PC-9 (cell line): ENCODE measurements around the gene DPH1. TPM values are rescaled to one million over a fixed set of nuclear protein-coding genes. Genes with fewer than 3 reads are reported as not detected.

Experiments
- BruUV-seq: library from RNA; stranded (reverse); fragments of 400-500 nt; replicated peaks from 2 replicates; lab custom pipeline; 2021; lab: Mats Ljungman, UMichigan
- CTCF ChIA-PET: fragments of 300-600 bp; sonication (Branson Sonifier 250); formaldehyde crosslinking; loops from one replicate; lab custom pipeline; 2022; ENCODE audit warnings: antibody characterized with exemption; lab: Charles Lee
- POLR2A ChIA-PET: fragments of 300-600 bp; sonication (Branson Sonifier 250); formaldehyde crosslinking; loops from one replicate; lab custom pipeline; 2022; ENCODE audit warnings: antibody characterized with exemption; ENCODE audit not compliant: unreplicated experiment; lab: Charles Lee
- DNase-seq, 2 experiments: peaks; one replicate each; pipeline versions ENCODE4 v3.0.0 to v3.0.0-alpha.2; 2015 to 2022; ENCODE audit warnings: mixed read lengths in 1 of 2
- H2AFZ ChIP-seq: fragments of 200-600 bp; sonication (generic); 2 replicates; pipeline ENCODE4 v1.8.1; 2017; ENCODE audit warnings: antibody characterized with exemption
- H3F3A ChIP-seq: fragments of 200-600 bp; sonication (generic); 2 replicates; pipeline ENCODE4 v1.8.1; 2017; ENCODE audit warnings: antibody characterized with exemption, mild to moderate bottlenecking, low read depth; ENCODE audit not compliant: insufficient read depth
- H3K27ac ChIP-seq: fragments of 200-600 bp; sonication (generic); 2 replicates; pipeline ENCODE4 v1.6.1; 2016; ENCODE audit warnings: mixed run types
- H3K27me3 ChIP-seq: fragments of 200-600 bp; sonication (generic); 2 replicates; pipeline ENCODE4 v1.6.1; 2016; ENCODE audit warnings: low read depth, mixed run types; ENCODE audit not compliant: insufficient read depth
- H3K36me3 ChIP-seq: fragments of 200-600 bp; sonication (generic); 2 replicates; pipeline ENCODE4 v1.6.1; 2016; ENCODE audit warnings: low read depth, mixed run types
- H3K4me1 ChIP-seq: fragments of 200-600 bp; sonication (generic); replicated peaks from 2 replicates; pipeline ENCODE4 v1.6.1; 2016; ENCODE audit warnings: mixed run types; ENCODE audit not compliant: insufficient read depth
- H3K4me2 ChIP-seq: fragments of 200-600 bp; sonication (generic); 2 replicates; pipeline ENCODE4 v1.6.1; 2017; ENCODE audit warnings: mixed run types
- H3K4me3 ChIP-seq: fragments of 200-600 bp; sonication (generic); 2 replicates; pipeline ENCODE4 v1.6.1; 2016; ENCODE audit warnings: mixed run types
- H3K79me2 ChIP-seq: fragments of 200-600 bp; sonication (generic); 2 replicates; pipeline ENCODE4 v1.6.1; 2017; ENCODE audit warnings: low read depth, mixed run types
- H3K9me2 ChIP-seq: fragments of 200-600 bp; sonication (generic); 2 replicates; pipeline ENCODE4 v1.8.1; 2017; ENCODE audit warnings: mild to moderate bottlenecking; ENCODE audit not compliant: insufficient read depth
- H3K9me3 ChIP-seq: fragments of 200-600 bp; sonication (generic); 2 replicates; pipeline ENCODE4 v1.8.1; 2016; ENCODE audit warnings: low read depth; ENCODE audit not compliant: insufficient read depth
- H4K20me1 ChIP-seq: fragments of 200-600 bp; sonication (generic); 2 replicates; pipeline ENCODE4 v1.8.1; 2017; ENCODE audit not compliant: insufficient read depth
- CTCF ChIP-seq: fragments of 200-600 bp; sonication (generic); conservative IDR thresholded peaks from 2 replicates; pipeline ENCODE4 v1.6.1; 2017; ENCODE audit warnings: mixed run types, antibody characterized with exemption, mild to moderate bottlenecking, moderate library complexity
- EZH2 ChIP-seq: fragments of 200-600 bp; sonication (generic); IDR thresholded peaks from 2 replicates; pipeline ENCODE4 v1.8.0; 2017; ENCODE audit warnings: antibody characterized with exemption, low read depth
- intact Hi-C: fragments of 100-400 bp; cut with micrococcal nuclease; formaldehyde crosslinking; loops from one replicate; pipeline ENCODE4 v1.10.0; 2022; ENCODE audit not compliant: unreplicated experiment
- total RNA-seq: library from RNA; stranded (reverse); gene quantifications from 2 replicates; pipeline ENCODE4 v1.2.3, GENCODE V29; 2021

The DPH1 gene
- total RNA-seq, 1 experiment from 2014 or later: 36.7 TPM

- no TSS peak for BruUV-seq
- no peaks in the 10 kb centered on the region for H3K79me2 ChIP-seq
- no peak overlapping the region for H3K4me3 ChIP-seq
- H3F3A ChIP-seq: peaks cover 8% of the 10 kb centered on the region; the same call in 1 of the 2 replicates
- H3K27me3 ChIP-seq: no peaks in the 10 kb centered on the region
- no peak overlapping the region for H3K27ac ChIP-seq
- TF ChIP-seq EZH2 (no peak), CTCF (no peak)
- no peak overlapping the region for H3K4me2 ChIP-seq
- no peaks in the 10 kb centered on the region for H3K9me2 ChIP-seq
- H4K20me1 ChIP-seq: no peaks in the 10 kb centered on the region; the same call in 1 of the 2 replicates
- no peaks in the 10 kb centered on the region for H3K4me1 ChIP-seq
- no peaks in the 10 kb centered on the region for H3K36me3 ChIP-seq
- no peak overlapping the region for H2AFZ ChIP-seq
- H3K9me3 ChIP-seq: no peaks in the 10 kb centered on the region
- POLR2A ChIA-PET: no interaction called here
- intact Hi-C loops: no loop called here
- DNase-seq: no peak
- CTCF ChIA-PET: no interaction called here
These were observed 31.5 kb downstream of the DPH1 start for GRCh38 chr17:2061441-2061958.

- no peak for DNase-seq
- ChIA-PET CTCF (no interaction called here), POLR2A (no interaction called here)
- H3K9me2 ChIP-seq: no peaks in the 10 kb centered on the region
- H3K4me3 ChIP-seq: no peak overlapping the region
- no peaks in the 10 kb centered on the region for H3K27me3 ChIP-seq
- H3K79me2 ChIP-seq: no peaks in the 10 kb centered on the region
- H3K9me3 ChIP-seq: no peaks in the 10 kb centered on the region
- intact Hi-C loops: no loop called here
- TF ChIP-seq EZH2: no peak
- TF ChIP-seq CTCF: no peak
- BruUV-seq: no TSS peak
- no peak overlapping the region for H2AFZ ChIP-seq
- H3K27ac ChIP-seq: no peak overlapping the region
- no peaks in the 10 kb centered on the region for H3K36me3 ChIP-seq
- no peaks in the 10 kb centered on the region for H3K4me1 ChIP-seq
- peaks cover 10% of the 10 kb centered on the region; the same call in 1 of the 2 replicates for H3F3A ChIP-seq
- H3K4me2 ChIP-seq: no peak overlapping the region
- no peaks in the 10 kb centered on the region; the same call in 1 of the 2 replicates for H4K20me1 ChIP-seq
These were observed 32.7 kb downstream of the DPH1 start for GRCh38 chr17:2062571-2063183.

GRCh38 chr17:2063261-2064146 is 33.6 kb downstream of the DPH1 start:
- BruUV-seq: no TSS peak

More at GRCh38 chr17:2063261-2064146, 33.6 kb downstream of the DPH1 start:
- DNase-seq: no peak
- H2AFZ ChIP-seq: no peak overlapping the region
- H3K4me1 ChIP-seq: no peaks in the 10 kb centered on the region
- H3F3A ChIP-seq: peaks cover 10% of the 10 kb centered on the region; the same call in 1 of the 2 replicates
- intact Hi-C loops: no loop called here
- no peaks in the 10 kb centered on the region for H3K79me2 ChIP-seq
- no peaks in the 10 kb centered on the region for H3K36me3 ChIP-seq
- no peaks in the 10 kb centered on the region for H3K9me3 ChIP-seq
- TF ChIP-seq CTCF (no peak), EZH2 (no peak)
- POLR2A ChIA-PET: interaction anchor here (0.6 kb wide), 1 partner anchor 172 kb away, joined by 3 read pairs; no protein-coding TSS in a partner anchor
- H3K27ac ChIP-seq: no peak overlapping the region
- no peaks in the 10 kb centered on the region for H3K9me2 ChIP-seq
- CTCF ChIA-PET: no interaction called here
- H3K4me2 ChIP-seq: no peak overlapping the region
- no peak overlapping the region for H3K4me3 ChIP-seq
- no peaks in the 10 kb centered on the region; the same call in 1 of the 2 replicates for H4K20me1 ChIP-seq
- no peaks in the 10 kb centered on the region for H3K27me3 ChIP-seq
